ENCODE results near the gene CIZ1. TPM values are rescaled to one million over a fixed set of nuclear protein-coding genes. Genes with fewer than 3 reads are reported as not detected.

CIZ1 gene
- total and polyA plus RNA-seq, 9 of the 15 experiments (the other 6 are each of a cell fraction or from before 2014, with no cell fraction given), result 6.6 to 329 (median 87.8) TPM

DNA sequence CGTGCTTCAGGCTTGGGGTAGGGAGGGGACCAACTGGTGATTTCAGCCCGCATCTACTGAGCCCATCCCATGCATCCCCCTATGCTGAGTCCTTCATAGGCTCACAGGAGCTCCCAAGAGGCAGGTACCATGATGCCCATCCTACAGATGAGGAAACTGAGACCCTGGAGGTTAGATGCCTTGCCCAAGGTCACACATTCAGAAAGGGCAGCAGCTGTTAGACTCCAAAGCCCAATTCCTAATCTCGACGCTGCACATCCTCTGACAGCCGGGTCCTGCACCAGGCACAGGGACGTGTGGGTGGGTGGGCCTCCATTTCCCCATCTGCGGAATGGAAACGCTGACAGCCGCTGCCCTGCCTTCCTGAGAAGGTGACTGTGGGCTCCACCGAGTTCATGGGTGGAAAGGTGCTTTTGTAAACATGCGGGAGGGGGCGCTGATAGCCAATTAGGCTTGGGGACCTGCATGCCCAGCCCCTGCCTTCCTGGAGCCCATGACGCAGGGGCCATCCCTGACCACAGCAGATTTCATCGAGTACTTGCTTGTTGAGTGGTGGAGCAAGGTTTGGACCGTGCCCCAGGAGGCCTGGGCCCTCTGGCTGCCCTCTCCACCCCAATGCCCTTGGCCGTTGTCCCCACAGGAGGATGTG lies 14.0 kb upstream of the CIZ1 start:
- BruUV-seq (replicated peaks), result no TSS peak
- Histone ChIP-seq H3K4me1 (replicated peaks in 1 of 2; ENCODE audit: control insufficient read depth in 2 of 2, insufficient read depth in 2 of 2, low read length in 2 of 2) (peaks cover 22 to 46% of the 10 kb centered on the region in 2 experiments), H3K79me2 (ENCODE audit: control insufficient read depth, insufficient read depth, low read length) (no peaks in the 10 kb centered on the region), H3K27me3 (ENCODE audit: control insufficient read depth in 2 of 2, insufficient read depth in 2 of 2, low read length in 2 of 2) (no peaks in the 10 kb centered on the region), H3K4me3 (no peak overlapping the region), H2AFZ (ENCODE audit: low read depth, low read length) (no peak overlapping the region), H3K36me3 (ENCODE audit: control insufficient read depth, insufficient read depth, low read length) (0 out of 3 replicates have a peak, but pooled peaks cover 4% of the 10 kb centered on the region), H3K9me1 (ENCODE audit: control insufficient read depth, insufficient read depth, low read length) (peaks cover 3% of the 10 kb centered on the region), H4K20me1 (replicated peaks; ENCODE audit: control insufficient read depth, insufficient read depth, low read length) (peaks cover 3% of the 10 kb centered on the region), H3K27ac (ENCODE audit: extremely low read depth, low read depth, low read length) (no peak overlapping the region), H3K9ac (ENCODE audit: insufficient read depth in 1 of 2, low read depth in 2 of 2, low read length in 2 of 2) (peak overlapping the region in 1 of 2 experiments; percentile 33; a peak in 1 of 4 replicates), H3K4me2 (ENCODE audit: insufficient read depth, low read length) (no peak overlapping the region), H3K9me3 (replicated peaks; ENCODE audit: control insufficient read depth, insufficient read depth, low read depth, low read length) (no peaks in the 10 kb centered on the region)
- in situ Hi-C loops (cut with MboI) (no loop called here), intact Hi-C loops (cut with micrococcal nuclease) (loop anchor here (2.0 to 5.0 kb wide), 2 partner anchors 15 to 43 kb away; partner anchors contain the start of genes BBLN and CIZ1)
- ChIA-PET POLR2A (interaction anchor here (1.0 to 2.3 kb wide), 3 partner anchors 8 to 34 kb away, joined by 4 to 20 read pairs (median 6); no protein-coding TSS in a partner anchor), CTCF (ENCODE audit: low intra/inter-chr PET ratio) (no interaction called here)
- peak; percentile 63 to 81 (median 74) for DNase-seq (ENCODE audit: extremely low read depth in 1 of 4, low spot score in 3 of 4)
- WGBS (ENCODE audit: insufficient coverage, low coverage, missing lambda C conversion rate), result 55% methylated on average over 16 of the region's 16 CpGs
- FAIRE-seq, result no peak
- ATAC-seq, result 0 out of 3 replicates have a peak, but pooled peaks have one; percentile 3
- peak in 1 of 2 experiments; percentile 27; a peak in 1 of 4 replicates for TF ChIP-seq HDAC1 (IDR thresholded peaks at IDR 0.05)
- TF ChIP-seq ZNF224 (CRISPR knock-in tag; IDR thresholded peaks at IDR 0.05), result no peak
- TF ChIP-seq, protein P1, sequence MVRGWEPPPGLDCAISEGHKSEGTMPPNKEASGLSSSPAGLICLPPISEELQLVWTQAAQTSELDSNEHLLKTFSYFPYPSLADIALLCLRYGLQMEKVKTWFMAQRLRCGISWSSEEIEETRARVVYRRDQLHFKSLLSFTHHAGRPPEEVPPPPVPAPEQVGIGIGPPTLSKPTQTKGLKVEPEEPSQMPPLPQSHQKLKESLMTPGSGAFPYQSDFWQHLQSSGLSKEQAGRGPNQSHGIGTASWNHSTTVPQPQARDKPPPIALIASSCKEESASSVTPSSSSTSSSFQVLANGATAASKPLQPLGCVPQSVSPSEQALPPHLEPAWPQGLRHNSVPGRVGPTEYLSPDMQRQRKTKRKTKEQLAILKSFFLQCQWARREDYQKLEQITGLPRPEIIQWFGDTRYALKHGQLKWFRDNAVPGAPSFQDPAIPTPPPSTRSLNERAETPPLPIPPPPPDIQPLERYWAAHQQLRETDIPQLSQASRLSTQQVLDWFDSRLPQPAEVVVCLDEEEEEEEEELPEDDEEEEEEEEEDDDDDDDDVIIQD (CRISPR knock-in tag; IDR thresholded peaks at IDR 0.05), result no peak
- TF ChIP-seq CHD1 (IDR thresholded peaks at IDR 0.05; ENCODE audit: low read length), result no peak
- no peak for TF ChIP-seq MECOM (CRISPR knock-in tag; IDR thresholded peaks at IDR 0.05)
- no peak for TF ChIP-seq ZSCAN29 (IDR thresholded peaks at IDR 0.05)
- TF ChIP-seq, protein P2, sequence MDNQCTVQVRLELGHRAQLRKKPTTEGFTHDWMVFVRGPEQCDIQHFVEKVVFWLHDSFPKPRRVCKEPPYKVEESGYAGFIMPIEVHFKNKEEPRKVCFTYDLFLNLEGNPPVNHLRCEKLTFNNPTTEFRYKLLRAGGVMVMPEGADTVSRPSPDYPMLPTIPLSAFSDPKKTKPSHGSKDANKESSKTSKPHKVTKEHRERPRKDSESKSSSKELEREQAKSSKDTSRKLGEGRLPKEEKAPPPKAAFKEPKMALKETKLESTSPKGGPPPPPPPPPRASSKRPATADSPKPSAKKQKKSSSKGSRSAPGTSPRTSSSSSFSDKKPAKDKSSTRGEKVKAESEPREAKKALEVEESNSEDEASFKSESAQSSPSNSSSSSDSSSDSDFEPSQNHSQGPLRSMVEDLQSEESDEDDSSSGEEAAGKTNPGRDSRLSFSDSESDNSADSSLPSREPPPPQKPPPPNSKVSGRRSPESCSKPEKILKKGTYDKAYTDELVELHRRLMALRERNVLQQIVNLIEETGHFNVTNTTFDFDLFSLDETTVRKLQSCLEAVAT (IDR thresholded peaks at IDR 0.05), result no peak
- TF ChIP-seq, protein P3, sequence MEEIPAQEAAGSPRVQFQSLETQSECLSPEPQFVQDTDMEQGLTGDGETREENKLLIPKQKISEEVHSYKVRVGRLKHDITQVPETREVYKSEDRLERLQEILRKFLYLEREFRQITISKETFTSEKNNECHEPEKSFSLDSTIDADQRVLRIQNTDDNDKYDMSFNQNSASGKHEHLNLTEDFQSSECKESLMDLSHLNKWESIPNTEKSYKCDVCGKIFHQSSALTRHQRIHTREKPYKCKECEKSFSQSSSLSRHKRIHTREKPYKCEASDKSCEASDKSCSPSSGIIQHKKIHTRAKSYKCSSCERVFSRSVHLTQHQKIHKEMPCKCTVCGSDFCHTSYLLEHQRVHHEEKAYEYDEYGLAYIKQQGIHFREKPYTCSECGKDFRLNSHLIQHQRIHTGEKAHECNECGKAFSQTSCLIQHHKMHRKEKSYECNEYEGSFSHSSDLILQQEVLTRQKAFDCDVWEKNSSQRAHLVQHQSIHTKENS (CRISPR knock-in tag; IDR thresholded peaks at IDR 0.05), result no peak
- TF ChIP-seq CBX3 (IDR thresholded peaks at IDR 0.05; ENCODE audit: borderline replicate concordance in 1 of 2, low read length in 2 of 2), result peak in 1 of 2 experiments; percentile 53; a peak in 2 of 3 replicates
- no peak for TF ChIP-seq POLR3G (IDR thresholded peaks at IDR 0.05; ENCODE audit: extremely low read depth, insufficient read length, insufficient replicate concordance)
- TF ChIP-seq, protein P4, sequence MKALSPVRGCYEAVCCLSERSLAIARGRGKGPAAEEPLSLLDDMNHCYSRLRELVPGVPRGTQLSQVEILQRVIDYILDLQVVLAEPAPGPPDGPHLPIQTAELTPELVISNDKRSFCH (CRISPR knock-in tag; IDR thresholded peaks at IDR 0.05), result no peak
- TF ChIP-seq, protein P4 (tag; IDR thresholded peaks at IDR 0.05), result no peak
- no peak for TF ChIP-seq KLF10 (CRISPR knock-in tag; IDR thresholded peaks at IDR 0.05)

All from K562 (cell line).